Stimulated activated CD8-positive, alpha-beta memory T cell treated with anti-CD3 and anti-CD28 coated beads, Interleukin-7, amount 100 ng/mL, for 4 hours (primary cell): ENCODE measurements around the gene CCDC91.
"Not testable (repeated sequence)": the region's sequence is repeated elsewhere in the genome, so short reads cannot be mapped to it uniquely, and the experiment has no call there.

ENCODE experiments used
- DNase-seq, 2 donors: peaks; one replicate each; pipeline ENCODE4 v3.0.0-alpha.2; 2020; ENCODE audit warnings: low read depth in 2 of 2

CCDC91 gene

DNA sequence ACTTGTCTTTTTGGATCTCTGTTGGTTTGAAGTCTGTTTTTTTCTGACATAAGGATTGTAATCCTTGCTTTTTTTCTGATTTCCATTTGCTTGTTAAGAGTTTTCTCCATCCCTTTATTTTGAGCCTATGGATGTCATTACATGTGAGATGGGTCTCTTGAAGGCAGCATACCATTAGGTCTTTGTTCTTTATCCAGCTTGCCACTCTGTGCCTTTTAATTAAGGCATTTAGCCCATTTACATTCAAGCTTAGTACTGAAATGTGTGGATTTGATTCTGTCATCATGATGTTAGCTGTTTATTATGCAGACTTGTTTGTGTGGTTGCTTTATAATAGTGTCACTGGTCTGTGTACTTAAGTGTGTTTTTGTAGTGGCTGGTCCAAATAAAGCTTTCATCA lies 100.0 kb downstream of the CCDC91 start:
- no peak for DNase-seq

DNA sequence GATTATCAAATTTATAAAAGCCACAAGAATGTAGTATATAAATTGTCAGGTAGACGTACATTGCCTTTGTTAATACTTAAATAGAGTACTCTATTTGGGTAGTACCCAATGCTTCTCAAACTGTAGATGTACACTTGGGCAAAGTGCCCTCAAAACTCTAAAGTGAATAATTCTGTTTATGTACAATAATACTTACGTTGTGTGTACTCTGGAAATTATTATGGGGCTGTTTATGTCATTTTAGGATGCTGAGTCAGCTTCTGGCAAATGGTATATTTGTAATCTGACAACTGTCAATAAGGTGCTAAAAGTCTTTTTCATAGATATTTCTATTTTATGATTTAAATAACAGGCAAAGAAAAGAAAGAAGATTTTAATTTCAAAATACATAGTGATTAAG lies 102.4 kb downstream of the CCDC91 start:
- no peak for DNase-seq

DNA sequence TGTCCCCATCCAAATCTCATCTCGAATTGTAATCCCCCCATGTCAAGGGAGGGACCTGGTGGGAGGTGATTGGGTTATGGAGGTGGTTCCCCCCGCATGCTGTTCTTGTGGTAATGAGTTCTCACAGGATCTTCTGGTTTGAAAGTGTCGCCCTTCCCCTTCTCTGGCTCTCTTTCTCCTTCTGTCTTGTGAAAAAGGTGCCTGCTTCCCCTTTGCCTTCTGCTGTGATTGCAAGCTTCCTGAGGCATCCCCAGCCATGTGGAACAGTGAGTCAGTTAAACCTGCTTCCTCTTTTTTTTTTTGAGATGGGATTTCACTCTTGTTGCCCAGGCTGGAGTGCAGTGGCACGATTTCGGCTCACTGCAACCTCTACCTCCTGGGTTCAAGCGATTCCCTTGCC lies 104.0 kb downstream of the CCDC91 start:
- no peak for DNase-seq

DNA sequence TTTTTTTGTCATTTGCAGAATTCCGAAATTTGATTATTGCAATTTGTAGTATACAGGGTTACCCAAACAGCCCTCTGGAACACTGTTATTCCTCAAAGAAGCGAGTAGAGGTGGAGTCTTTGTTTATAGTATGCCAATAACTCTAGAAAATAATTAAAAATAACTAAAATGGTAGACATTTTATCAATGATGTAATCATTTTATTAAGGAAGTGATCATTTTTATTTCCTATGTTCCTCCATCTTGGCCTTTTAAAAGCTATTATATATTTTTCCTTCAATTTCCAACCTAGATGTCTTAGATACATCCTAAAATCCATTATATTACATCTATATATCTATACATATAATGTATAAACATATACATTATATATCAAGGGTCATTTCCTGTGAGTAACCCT lies 106.0 kb downstream of the CCDC91 start:
- no peak for DNase-seq

DNA sequence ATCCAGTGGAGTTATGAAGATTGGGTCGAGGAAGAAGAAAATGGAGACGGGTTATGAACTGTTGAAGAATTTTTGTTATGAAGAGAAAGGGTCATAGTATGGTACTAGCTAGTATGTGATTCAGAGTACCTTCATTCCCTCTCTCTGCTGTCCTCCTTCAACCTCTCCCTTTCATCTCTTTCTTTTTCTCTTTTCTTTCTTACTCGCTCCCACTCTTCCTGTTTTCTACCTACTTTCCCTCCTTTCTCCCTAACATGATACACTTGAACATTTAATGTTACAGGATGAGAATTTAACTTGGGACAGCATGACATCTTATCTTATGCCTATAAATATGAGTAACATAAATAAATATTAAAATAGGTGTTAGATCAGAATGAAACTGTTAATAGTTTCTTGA lies 112.9 kb downstream of the CCDC91 start:
- no peak for DNase-seq

DNA sequence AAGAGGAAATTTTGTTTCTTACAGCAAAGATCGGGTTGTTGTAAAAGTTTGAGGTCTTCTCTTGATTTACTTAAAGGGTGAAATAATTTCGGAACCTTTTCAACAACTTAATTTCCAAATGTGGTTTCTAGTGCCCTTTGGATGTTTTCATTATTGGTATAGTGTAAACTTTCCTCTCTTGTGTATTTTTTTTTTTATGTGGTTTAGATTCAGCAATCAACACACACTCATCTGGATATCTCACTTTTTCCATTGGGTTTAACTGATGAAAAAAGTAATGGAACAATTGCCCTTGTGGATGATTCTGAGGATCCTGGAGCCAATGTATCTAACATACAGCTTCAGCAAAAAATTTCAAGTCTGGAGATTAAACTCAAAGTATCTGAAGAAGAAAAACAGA lies 116.3 kb downstream of the CCDC91 start:
- no peak for DNase-seq

DNA sequence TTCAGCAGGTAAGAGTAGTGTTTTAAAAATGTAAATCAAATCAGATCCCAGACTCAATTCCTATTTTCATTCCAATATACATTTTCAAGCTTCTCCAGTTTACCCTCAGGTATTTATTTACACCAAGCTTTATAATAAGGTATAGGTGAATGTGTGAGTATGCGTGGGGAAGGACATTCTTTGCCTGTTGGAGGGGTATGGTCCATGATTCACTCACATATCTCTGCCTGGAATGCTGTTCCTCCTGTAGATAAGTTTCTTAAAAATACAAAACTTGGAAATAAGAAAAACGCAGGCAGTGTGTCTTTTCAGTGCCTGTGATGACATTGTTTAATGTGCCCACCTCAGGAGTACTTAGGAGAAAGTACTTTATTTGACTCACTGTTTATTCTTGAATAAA lies 118.6 kb downstream of the CCDC91 start:
- no peak for DNase-seq

GRCh38 chr12:28313631-28314030 lies 123.4 kb downstream of the CCDC91 start:
- DNase-seq = no peak

DNA sequence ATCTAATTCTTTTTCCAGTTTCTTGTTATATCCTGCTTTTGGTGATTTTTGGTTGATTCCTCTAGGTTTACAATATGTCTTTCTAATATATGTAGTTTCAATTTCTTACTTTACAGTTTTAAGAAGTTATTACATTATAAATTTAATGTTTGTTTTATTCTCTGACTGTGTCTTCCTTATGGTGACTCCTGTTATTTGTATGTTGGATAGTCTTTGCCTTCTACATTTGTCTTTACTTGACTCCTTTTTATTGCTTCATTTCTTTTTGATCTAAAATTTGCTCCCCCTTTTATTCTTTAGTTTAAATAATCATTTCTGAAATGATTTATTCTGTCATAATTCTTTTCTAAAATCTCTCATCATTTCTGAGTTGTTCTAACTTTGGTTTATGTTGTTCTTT lies 125.8 kb downstream of the CCDC91 start:
- DNase-seq = no peak

- DNase-seq = no peak
Observed at GRCh38 chr12:28318273-28318672, 128.0 kb downstream of the CCDC91 start.

DNA sequence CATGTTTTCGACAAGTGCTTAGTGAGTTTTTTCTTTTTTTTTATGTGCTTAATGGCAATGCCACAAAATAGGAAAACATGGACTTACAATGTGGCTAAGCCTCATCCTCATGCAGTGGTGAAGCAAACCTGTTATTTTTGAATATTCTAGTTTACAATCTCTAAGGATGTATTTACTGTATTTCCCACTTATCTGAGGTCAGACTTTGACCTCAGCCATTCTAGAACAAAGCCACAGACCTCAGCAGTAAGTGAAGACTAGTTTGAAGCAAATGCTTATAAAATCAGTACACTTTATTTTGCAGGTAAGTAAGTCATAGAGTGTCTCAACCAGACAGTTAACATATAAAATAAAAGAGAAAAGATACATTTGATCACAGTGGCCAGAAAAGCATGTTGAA lies 130.1 kb downstream of the CCDC91 start:
- no peak for DNase-seq

- DNase-seq = no peak
Observed at GRCh38 chr12:28327722-28328121, 137.5 kb downstream of the CCDC91 start.

DNA sequence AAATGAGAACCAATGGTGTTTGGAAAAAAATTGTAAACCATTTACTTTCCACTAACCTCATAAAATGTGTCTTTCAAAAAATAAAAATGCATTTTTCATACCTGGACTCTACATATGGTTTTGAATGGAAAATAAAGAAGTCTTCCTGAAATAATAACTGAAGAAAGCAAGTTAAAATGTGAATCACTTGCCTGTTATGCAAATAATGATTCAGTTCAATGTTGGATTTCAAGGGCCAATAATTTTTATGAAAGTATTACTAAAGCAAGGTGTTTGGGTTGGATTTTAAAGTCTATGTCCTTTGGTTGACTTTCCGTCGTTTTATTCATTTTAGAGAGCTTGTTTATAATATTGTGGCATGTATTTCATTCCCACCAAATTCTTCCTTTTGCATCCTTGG lies 138.7 kb downstream of the CCDC91 start:
- no peak for DNase-seq

DNA sequence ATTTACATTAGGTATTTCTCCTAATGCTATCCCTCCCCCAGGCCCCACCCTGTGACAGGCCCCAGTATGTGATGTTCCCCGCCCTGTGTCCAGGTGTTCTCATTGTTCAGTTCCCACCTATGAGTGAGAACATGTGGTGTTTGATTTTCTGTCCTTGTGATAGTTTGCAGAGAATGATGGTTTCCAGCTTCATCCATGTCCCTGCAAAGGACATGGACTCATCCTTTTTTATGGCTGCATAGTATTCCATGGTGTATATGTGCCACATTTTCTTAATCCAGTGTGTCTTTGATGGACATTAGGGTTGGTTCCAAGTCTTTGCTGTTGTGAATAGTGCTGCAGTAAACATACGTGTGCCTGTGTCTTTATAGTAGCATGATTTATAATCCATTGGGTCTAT lies 139.5 kb downstream of the CCDC91 start:
- DNase-seq = not testable (repeated sequence)

GRCh38 chr12:28330232-28330631 lies 140.0 kb downstream of the CCDC91 start:
- DNase-seq = not testable (repeated sequence)

DNA sequence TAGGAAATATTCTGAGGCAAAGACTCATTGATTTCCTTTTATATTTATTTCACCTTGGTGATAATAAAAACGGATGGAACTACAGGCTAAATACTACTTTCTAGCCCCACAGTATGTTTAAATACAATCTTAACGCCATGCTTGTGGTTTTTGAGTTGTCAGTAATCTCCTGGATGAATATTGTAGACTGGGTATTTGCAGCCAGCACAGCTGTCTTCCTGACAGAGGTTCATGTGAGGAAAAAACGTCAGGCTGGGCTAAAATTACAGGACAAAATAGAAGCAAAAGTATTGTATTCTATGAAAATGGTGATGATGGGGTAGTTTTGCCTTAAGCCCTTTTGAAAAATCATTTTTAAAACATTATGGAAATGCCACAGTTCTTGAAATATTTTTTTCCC lies 140.9 kb downstream of the CCDC91 start:
- no peak for DNase-seq

- no peak for DNase-seq
Observed at GRCh38 chr12:28340261-28341045, 150.2 kb downstream of the CCDC91 start.

- DNase-seq = no peak
Observed at GRCh38 chr12:28343713-28344112, 153.5 kb downstream of the CCDC91 start.

GRCh38 chr12:28346567-28346966 lies 156.3 kb downstream of the CCDC91 start:
- no peak for DNase-seq

DNA sequence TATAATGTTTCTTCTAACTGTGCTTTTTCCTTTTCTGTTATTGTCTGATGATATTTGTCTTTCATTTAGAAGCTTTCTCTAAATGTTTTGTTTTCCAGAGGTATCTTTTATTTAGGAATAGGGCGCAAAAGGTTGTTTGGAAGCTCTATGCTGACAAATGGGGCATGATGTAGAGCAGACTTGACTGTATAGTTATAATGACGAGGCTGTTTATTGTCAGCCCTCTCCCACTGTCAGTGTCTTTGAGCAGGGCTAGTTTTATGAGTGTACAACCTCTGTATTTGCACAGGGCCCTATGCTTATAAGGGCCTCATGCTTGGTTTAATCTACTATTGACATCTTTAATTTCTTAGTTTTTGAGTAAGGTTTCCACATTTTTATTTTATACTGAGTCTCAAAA lies 158.9 kb downstream of the CCDC91 start:
- no peak for DNase-seq

GRCh38 chr12:28350502-28350901 lies 160.2 kb downstream of the CCDC91 start:
- no peak for DNase-seq

DNA sequence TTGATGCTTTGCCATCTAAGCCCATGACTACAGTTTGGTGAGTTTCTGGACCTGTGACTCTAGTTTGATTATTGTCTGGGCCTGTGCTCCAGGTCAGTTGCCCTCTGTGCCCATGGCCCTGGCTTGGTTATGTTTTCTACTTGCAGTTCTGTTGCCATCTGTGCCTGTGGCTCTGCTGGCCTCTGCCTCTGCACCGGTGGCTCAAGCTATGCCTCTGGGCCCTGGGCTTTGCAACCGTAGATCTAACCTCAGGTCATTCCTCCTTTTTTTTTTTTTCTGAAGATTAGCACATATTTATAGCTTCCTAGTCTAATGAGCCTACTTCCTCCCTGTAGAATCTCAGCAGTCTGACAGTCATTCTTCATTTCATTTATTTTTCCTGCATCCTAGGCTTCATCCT lies 161.2 kb downstream of the CCDC91 start:
- no peak for DNase-seq

DNA sequence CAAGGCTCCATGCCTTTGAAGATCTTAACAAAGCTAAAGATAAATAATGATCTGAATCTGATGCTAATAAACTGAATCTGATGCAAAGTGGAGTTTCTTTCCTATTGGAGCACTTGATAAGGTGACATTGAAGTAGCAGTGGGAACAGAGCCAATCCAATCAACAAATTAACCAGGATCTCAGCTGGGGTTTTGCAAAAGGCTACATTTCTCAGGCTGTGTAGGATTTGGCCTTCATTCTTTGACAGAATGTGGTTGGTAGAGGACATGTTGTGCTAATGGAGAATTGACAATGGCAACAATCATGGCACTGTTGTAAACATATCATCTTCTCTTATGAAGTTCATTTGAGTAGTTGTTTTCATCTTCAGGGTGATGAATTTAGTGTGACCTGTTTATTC lies 164.9 kb downstream of the CCDC91 start:
- no peak for DNase-seq

- DNase-seq = no peak
Observed at GRCh38 chr12:28360253-28360652, 170.0 kb downstream of the CCDC91 start.
